ENCODE data around the gene DCC.

Gene DCC

DNA sequence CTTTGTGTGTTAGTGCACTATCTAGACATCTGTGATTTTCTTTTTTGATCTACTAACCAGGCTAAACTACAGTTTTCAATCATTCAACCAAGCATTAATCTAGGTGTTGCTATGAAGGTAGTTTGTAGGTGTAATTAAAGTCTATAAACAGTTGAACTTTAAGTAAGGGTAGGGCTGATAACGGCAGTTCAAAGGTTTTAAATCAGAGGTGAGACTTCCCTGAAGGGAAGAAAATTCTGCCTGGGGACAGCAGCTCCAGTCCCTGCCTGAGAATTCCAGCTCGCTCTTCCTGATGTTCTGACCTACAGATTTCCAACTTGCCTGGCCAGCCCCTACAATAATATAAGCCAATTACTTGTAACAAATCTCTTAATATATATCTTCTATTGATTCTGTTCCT is 1220.5 kb downstream of the DCC start:
- H3K36me3 ChIP-seq (ENCODE audit: insufficient read depth, low read length): no peaks in the 10 kb centered on the region
- H3K27me3 ChIP-seq (ENCODE audit: insufficient read depth, low read length): no peaks in the 10 kb centered on the region
- H2AFZ ChIP-seq (ENCODE audit: low read depth, low read length): no peak overlapping the region
- H3K4me1 ChIP-seq (ENCODE audit: insufficient read depth, low read length): no peaks in the 10 kb centered on the region
- H3K9me3 ChIP-seq (ENCODE audit: low read length): no peaks in the 10 kb centered on the region
- no peak overlapping the region for H3K4me3 ChIP-seq (ENCODE audit: low read length)

DNA sequence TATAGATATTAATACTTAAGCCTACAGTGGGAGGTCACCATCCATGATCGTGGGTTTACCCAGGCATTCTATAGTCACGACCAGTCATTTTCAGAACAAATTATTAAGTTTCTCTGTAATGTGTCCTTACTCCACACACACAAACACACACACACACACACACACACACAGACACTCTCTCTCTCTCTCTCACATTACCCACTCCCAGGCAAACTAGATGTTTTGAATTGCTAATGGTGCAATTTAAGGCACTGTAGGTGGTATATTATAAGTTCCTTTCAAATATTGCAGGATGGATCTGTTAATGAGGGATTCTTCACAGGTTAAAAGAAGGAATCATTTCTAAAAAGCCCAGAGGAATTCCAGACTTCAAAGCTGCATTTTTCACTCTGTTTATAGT is 1226.6 kb downstream of the DCC start:
- Histone ChIP-seq H3K4me1 (ENCODE audit: insufficient read depth, low read length) (no peaks in the 10 kb centered on the region), H2AFZ (ENCODE audit: low read depth, low read length) (no peak overlapping the region), H3K4me3 (ENCODE audit: low read length) (no peak overlapping the region), H3K27me3 (ENCODE audit: insufficient read depth, low read length) (no peaks in the 10 kb centered on the region), H3K36me3 (ENCODE audit: insufficient read depth, low read length) (no peaks in the 10 kb centered on the region), H3K9me3 (ENCODE audit: low read length) (no peaks in the 10 kb centered on the region)

DNA sequence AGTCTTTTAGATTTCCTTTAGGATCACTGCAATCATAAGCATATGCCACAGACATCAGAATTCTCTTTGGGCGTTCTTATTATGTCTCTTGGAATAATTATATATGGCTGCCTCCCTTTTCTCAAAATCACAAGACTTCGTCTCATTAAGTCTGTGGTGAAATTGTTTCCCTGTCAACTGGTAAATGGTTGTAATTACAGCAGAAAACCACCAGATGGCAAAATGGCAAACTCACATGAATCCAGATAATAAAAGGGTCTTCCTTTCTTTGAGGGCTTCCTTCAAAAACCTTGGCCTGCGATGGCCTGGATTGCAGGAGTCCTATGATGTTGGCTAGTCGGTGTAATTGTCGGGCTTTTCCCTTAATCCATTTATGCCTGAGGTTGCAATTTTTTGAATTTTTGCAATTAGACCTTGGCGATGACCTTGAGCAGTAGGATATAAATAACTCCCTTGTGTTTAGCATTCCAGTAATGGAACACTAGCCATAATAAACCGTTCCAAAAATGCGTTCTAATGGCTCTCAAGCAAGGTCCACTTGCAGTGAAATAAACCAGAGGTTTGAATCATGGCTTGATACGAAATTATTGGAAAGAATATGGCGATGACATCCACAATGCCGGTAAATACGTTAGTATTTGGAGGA is 1228.1 kb downstream of the DCC start:
- Histone ChIP-seq H3K36me3 (ENCODE audit: insufficient read depth, low read length) (no peaks in the 10 kb centered on the region), H3K27me3 (ENCODE audit: insufficient read depth, low read length) (no peaks in the 10 kb centered on the region), H3K4me3 (ENCODE audit: low read length) (no peak overlapping the region), H3K4me1 (ENCODE audit: insufficient read depth, low read length) (no peaks in the 10 kb centered on the region), H3K9me3 (ENCODE audit: low read length) (no peaks in the 10 kb centered on the region), H2AFZ (ENCODE audit: low read depth, low read length) (no peak overlapping the region)

Data from neuron (in vitro differentiated cells).